ENCODE results near the gene SPRR1A.
A peak's percentile ranks its signal among the peaks of the same experiment; 100 is the strongest.

The SPRR1A gene, protein sequence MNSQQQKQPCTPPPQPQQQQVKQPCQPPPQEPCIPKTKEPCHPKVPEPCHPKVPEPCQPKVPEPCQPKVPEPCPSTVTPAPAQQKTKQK

DNA sequence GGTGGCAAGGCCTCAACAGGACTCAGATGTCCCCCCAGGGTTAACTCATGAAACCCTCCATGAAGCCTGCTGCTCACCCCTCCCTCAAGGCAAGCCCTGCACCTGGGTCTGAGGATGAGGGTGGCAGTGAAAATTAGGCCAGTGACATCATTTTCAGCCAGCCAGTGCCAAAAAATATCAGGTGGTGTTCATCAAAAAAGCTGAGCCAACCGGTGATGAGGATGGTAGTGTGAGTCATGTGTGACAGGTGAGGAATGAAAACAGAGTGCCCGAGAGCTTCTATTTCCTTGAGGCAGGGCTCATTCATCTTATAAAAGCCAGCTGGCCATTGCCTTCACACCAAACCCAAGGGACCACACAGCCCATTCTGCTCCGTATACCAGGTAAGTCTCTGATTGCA is at the start of gene SPRR1A:
Gene SPRR1A (plus strand): TSS at position 339 of the 400 bp plus-strand sequence. CDS start 1,150 bp downstream, outside the sequence.
- no peak for DNase-seq

DNA sequence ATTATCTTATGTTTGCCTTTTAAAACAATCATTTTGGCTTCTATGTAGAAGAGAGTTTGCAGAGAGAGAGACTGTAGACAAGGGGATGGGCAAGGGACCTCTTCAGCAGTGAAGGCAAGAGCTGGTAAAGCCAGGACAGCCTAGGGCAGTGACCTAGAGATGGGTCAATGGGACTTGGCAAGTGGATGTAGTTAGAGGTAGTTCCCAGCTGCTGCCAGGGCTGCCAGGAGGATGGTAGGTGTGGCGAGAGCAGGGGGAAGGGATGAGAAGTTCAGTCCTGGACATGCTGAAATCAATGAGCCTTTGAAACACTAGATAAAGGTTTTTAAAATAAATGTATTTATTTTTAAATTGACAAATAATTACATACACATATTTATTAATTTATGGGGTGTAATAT is 43.3 kb upstream of the SPRR1A start:
- DNase-seq, result no peak

DNA sequence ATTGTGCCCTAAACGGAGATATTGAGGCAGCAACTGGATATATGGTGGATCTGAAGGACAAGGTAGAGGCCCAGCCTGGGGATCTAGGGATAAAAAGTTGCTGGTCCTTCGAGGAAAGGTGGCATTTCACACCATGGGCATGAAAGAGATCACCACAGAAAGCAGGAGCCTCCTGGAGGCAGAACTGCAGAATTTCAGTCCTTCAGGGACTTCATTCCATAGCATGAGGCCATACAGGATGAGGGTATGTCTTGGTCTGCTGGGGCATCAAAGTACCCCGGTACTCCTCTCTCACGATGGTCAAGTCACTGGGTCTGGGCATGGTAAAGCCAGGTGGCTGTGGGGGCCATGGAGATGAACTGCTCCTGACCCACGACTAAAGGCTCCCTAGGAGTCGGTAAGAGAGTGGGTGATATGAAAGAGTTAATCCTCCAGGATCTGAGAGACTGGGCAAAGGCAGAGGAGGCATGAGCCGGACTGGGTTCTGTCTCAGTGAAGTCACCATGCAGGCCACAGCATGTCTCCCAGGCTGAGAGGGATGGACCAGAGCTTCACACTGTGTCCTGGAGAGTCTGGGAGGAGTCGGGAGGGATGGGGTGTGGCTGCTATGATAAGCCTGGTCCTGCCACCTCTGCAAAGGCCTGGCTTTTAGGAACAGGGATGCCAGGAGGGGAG is 42.7 kb upstream of the SPRR1A start:
- DNase-seq, result no peak

DNA sequence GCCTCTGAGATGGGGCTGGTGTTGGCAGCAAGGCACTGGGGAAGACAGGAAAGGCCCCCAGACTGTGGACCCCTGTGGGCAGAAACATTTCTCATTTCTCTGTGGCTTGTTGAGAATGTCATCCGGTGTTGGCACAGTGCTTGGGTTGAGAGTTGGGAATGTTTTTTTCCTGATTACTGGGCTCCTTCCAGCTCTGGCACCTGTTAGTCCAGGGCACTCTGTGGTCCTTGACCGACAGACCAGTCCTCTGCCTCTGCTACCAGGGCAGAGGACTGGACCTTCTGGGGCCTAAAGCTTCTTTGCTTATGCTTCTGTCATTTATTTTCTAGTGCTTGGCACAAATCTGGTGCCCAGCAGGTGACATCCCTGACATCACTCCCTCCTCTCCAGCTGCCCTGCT is 41.7 kb upstream of the SPRR1A start:
- no peak for DNase-seq

DNA sequence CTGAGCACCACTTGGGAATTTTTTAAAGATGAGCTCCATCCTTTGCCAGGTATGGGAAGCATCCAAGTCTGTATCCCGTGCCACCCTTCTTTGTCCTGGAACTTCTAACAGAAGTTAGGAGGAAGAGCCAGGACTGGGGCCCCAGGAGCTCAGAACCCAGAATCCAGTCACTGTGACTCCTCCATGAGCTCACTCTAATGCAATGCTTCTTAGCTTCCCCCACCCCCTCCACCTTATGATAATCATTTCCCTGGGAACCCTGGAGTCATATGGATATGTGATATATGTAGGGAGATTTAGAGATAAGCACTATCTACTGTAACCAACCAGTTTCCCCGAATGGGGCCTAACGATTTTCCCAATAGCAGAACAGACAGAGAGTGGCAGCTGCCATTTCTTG is 37.6 kb upstream of the SPRR1A start:
- no peak for DNase-seq

DNA sequence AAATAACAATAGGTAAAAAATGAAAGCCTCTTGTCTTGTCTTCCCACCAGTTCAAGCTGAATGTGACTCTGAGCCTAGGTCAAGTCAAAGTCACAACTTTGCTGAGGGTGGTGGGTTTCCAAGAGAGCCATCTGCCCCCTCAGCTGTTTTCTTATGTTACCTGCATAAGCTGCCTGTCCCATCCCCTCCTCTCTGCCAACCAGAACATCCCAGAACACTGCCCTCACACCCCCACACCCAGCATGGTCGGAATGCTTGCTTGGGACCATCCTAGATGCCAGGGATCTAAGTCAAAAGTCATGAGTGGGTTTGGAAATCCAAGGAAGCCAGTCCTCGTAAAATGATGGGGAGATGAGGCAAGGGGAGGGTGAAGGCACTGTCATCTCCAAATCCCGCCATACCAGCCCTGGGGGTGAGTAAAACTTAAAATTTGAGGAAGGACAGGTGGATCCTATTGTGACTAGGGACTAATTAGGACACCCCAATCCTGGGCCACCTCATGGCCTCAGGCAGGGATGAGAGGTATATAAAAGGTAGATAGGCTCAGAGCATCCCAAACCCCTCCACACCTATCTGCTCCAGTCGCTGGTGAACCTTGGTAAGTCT is 37.1 kb upstream of the SPRR1A start, which contains the start of gene SPRR5:
Gene SPRR5 (plus strand): TSS at position 556 of the 606 bp plus-strand sequence. CDS start 1,349 bp downstream, outside the sequence.
- no peak for DNase-seq

DNA sequence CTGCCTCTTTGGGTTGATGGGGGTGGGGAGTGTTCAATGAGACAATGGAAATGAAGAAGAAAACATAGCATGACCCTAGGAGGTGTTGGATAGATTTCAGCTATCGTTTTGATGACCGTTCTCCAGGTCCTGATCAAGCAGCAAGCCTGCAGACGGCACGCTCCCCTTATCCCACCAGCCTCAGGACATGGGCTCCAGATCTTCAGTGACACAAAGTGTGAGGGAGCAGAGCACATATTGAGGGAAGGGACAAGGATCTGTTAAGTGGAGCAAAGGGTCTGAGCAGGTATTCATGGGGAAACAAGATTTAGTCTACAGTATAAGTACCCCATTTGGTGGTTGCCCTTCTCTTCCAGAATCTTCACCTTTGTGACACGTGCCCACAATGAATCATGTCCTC is 32.2 kb upstream of the SPRR1A start:
- DNase-seq, result no peak

DNA sequence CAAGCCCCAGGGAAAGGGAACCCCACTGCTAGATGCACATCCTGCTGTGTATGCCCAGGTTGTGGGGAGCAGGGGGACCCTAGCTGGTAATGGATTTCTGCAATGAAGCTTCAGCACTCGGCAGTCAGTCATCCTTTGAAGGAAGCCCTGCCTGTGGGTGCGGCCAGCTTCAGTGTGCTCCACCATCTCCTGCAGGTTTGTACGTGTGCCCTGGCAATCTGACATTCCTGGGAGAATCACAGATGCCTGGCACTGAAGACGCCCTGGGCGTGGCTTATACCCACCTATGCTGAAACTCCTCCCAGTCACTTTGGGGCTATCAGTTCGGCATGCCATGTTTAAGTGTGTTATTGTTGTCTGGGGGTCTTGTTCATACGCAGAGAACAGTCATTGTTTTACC is 30.1 kb upstream of the SPRR1A start:
- DNase-seq, result no peak

DNA sequence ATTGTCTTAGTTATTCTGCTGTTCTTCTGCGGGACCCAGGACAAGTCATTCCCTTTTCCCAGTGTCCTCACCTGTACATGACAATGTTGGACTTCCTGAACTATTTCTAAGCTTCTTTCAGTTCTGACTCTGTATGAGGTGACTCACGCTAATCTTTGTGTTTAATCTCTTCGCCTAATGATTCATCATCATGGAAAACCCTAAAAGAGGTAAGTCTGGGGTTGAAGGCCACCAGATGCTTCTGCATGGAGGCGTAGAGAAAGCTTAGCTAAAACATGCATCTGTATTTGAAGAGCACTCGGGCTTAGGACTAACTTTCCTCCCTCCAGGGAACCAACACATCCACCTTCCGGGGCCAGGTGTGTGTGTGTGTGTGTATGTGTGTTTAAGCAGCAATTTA is 29.4 kb upstream of the SPRR1A start:
- DNase-seq, result no peak

DNA sequence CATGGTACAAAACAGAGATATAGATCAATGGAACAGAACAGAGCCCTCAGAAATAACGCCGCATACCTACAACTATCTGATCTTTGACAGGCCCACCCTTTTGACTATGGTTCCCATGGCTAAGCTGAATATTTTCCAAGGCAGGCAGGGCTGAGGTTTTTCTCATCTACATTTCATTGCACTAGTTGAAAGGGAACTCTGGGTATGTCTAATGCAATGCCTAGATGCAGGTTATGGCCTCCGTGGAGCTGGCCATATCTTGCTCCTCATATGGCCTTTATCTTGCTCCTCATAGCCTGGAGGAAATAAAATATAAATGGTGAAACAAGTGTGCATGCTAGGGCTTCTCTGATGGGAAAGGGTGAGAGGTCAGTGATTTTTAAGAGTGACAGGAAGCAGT is 26.3 kb upstream of the SPRR1A start:
- no peak for DNase-seq

DNA sequence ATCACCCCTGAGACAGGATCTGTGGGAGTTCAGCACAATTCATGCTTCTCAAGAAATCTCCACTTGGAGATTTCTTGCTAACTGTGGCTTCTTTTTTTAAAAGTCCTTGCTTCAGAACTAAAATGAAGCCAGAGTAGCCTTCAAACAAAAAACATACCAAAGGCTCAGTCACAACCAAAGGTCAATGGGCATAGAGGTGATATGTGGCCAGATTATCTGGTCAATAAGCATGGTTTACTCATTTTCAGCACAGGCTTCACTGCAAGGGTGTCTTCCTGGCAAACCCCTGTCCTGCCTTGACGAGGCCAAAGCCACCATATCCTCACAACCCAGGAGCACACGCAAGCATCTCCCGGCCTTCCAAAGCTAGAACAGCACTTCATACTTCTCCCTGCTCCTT is 24.6 kb upstream of the SPRR1A start:
- no peak for DNase-seq

DNA sequence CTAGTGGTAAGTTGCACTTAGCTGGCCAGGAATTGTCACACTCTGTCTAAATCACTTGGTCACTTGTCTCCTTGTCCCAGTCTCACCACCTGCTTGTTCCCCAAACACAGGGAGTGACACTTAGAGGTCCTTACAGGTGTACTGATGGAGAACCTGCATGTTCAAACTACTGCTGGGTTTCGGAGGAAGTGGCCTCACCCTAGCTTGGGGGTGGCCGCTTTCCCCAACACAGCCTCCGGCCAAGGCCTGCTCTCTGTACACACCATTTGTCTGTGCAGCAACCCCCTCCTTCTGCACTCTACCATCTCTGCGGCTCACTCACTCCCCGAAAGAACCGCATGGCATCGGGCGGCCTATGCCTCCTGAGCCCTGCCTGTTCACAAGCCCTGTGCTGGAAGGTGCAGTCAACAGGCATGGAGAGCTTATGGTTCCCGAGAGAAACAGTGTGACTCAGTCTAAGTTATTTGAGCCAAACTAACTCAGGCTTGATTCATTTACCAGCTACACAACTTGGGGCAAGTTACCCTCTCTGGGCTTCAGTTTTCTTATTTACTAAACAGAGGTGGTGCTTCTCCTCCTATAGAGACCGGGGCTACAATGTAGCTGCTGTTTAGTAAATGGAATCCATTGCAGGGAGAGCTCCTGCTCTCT is 24.0 kb upstream of the SPRR1A start:
- peak; percentile 84 for DNase-seq

DNA sequence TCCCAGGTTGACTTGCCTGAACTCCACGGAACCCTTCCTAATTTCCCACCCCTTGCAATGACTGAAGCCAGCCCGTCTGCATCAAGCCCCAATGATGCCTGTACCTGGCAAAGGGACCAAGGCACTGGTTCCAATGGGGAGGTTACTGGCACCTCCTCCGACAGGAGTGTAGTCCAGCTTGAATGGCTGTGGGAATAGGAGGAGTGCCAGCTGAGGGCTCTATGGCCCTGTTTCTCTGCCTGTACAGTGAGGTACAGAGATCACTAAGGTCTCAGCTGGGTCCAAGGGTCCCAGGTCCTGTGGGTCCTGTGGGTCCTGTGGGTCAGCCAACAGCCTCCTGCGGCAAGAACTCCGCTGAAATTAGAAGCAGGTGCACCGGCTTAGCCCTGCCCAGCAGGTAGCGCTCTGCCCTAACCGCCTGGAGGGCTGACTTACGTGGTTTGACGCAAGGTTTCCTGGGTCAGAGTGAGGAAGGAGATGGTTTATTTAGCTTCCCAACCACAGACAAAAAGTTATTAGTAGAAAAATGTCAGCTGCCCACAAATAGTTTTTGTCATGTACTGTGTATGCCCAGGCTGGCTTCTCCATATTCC is 23.3 kb upstream of the SPRR1A start:
- no peak for DNase-seq

DNA sequence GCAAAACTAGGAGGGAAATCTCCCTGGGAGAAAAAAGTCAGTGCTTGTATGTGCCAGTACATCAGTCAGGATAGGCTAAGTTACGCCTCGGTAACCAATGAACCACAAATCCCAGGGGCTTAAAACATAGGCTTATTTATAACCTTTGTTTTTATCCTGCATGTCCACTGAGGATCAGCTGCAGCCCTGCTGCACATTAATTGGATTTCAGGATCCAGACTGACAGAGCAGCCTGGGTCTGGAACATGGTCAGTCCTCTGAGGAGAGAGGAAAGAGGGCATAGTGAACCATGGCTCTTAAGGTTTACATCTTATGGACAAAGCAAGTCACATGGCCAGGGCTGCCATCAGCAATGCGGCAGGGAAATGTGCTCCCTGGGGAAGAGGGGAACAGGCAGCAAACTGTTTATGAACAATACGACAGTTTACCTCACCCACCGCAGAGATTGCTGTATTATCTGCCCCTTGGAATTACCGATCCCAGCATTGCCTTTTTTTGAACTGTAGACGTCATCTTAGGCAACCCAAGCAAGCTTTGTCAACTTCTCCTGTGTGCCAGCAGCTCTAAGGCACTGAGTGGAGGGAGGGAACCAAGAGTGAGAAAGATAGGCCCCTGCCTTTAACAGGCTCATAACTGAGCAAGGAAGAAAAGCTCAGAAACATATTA is 22.5 kb upstream of the SPRR1A start:
- DNase-seq, result no peak

DNA sequence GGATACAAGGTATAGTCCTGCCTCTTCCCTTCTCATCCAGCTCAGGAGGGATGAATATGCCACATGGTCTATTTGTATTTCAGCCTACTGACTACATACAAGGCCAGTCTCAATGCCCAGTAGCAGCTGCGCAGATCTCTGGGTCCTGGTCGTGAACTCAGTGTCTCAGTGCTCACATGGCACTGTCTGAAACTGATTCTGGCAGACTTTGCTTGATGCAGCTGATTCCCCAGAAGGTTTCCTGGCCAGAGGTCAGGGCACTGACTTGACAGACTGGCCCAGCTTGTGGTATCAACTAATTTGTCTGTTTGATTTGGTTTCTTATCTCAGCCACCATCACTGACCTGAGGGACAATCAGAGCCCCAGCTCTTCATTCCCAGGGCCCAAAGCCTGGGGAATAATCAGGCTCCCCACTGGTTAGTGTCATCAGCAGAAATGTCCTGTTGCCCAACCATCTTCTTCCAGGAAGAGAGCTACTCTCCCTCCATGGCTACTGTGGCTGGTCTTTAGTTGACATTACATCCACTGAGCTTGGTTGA is 20.9 kb upstream of the SPRR1A start:
- no peak for DNase-seq

DNA sequence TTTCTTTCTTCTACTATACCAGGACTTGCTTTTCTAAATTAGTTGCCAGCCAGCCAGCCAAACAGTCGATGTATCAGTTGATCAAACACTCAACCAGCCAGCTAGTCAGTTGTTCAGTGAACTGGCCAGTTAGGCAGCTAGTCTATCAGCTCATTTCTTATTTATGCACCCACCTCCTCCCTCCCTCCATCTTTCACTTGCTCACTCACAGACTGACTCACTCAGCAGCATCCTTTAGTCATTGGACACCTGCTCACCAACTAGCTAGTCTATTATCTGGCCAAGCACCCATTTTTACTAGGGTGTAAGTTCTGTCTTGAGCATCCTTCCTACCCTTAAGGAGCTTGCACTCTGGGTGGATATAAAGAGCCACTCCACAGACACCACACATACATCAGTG is 19.3 kb upstream of the SPRR1A start:
- DNase-seq, result no peak

DNA sequence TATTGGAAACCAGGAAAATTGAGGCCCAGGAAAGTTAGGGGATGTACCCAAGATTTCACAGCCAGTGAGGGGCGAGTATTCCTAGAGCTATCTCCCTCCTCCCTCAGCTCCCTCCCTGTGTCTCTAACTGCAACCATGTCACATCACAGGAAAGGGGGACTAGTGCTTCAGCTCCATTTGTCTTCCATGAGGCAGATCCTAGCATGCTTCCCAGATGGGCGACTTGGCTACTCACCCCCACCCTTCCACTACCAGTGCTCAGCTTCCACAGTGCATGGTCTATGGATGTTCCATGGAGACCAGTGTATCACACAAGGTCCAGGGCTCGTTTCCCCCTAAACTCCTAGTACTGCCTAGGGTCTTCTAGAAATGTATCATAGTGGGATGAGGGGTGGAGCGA is 18.0 kb upstream of the SPRR1A start:
- DNase-seq, result no peak

DNA sequence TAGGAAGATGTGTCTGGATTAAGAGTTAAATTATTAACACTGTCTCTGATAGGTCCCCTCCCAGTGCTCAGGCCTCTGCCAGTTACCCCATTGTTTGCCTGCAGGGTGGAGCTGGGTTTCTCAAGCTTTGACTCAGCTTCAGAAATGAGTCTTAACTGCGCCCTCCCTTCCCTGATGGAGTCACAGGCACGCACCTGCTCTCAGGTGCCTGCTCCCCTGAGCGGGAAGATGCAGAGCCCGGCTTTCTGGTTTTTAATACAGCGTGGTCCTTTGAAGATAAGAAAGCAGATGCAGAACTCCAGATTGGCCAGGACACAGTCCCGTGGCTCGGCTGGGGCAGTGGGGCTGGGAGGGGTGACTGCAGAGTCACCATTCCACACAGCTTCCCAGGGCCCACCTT is 16.7 kb upstream of the SPRR1A start:
- DNase-seq, result no peak

DNA sequence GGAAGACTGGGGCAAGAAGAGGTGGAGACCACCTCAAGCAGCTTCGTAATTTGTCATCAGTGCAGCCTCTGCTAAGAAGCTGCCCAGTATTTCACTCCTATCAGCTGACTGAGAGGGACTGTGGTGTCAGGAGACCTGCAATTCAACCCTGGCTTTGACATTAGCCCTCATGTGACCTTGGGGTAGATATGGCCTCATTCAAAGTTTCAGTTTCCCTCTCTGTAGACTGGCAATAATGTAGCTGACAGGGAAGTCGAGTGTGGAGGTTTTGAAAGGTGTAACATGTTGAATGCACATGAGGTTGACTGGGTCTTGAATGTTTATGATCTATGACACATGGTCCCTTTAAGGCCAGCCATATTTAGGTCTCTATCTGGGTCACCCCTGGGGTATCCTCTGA is 15.6 kb upstream of the SPRR1A start:
- no peak for DNase-seq

DNA sequence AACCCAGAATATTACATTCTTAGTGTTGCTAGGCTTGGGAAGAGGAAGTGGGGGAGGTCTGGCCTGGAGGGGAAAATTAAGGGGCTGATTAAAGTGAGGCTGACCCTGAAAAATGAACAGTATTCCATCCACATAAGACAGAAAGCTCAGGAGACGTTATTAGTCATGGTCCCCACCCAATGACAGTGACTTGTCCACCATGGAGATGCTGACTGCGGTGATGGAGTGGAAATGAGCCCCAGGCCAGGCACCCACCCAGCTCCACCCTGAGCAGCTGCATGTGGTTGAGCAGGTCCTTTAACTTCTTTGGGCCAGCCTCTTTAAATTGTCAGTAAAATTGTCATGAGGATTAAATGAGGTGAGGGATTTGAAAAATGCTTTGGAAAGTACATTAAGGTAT is 14.8 kb upstream of the SPRR1A start:
- no peak for DNase-seq

DNA sequence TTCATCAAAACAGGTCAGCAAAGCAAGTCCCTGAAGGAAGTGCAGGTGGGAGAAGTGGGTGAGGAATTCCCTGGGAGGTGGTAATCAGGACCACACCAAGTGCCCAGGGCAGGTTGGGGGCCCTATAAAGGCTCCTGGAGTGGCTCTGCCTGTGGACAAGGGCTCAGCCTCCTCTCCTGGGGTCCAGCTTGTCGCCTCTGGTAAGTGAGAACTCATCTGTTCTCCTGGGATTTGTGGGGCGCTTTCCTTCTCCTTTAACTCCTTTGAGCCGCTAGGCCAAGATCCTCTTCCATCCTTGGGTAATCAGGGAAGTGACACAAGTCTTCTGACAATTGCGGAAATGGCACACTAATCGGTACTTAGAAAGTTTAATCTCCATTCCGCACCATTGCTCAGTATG is 13.4 kb upstream of the SPRR1A start, which contains the start of gene SPRR4:
Gene SPRR4 (plus strand): TSS at position 154 of the 400 bp plus-strand sequence. CDS start 1,243 bp downstream, outside the sequence.
- no peak for DNase-seq

DNA sequence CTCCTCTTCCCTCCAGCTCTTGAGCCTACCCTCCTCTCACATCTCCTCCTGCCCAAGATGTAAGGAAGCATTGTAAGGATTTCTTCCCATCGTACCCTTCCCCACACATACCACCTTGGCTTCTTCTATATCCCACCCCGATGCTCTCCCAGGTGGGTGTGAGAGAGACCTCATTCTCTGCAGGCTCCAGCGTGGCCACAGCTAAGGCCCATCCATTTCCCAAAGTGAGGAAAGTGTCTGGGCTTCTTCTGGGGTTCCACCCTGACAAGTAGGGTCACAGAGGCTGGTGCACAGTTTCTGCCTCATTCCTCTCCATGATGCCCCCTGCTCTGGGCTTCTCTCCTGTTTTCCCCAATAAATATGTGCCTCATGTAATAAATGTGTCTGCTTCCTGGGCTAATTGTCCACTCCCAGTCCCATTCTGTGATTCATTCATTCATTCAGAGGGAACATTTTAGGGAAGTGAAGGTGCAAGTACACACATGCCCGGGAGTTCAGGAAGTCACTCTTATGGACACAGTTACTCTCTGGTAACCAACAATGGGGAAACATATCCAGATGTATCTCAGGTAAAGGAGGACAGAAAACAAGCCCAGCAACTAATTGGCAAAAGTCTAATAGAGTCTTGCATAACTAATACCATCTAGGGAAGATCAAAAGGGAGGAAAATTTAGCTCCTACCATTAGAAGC is 11.5 kb upstream of the SPRR1A start:
- no peak for DNase-seq

Data from DMS79 (cell line).